Activated CD4-positive, alpha-beta memory T cell treated with anti-CD3 and anti-CD28 coated beads, Interleukin-2, amount 10 ng/mL, durations not matched to agents 7 days and 5 days (primary cell): Measurements from ENCODE around the gene SERF1B. TPM values are rescaled to one million over a fixed set of nuclear protein-coding genes. Genes with fewer than 3 reads are reported as not detected.

Experiments used
- total RNA-seq, 2 experiments: library from RNA; stranded (reverse); gene quantifications; one replicate each; pipeline ENCODE4 v1.2.3, GENCODE V29; 2021

Gene SERF1B
- total RNA-seq, 2 experiments from 2014 or later: 24.6 to 25.6 TPM

Other genes with a start within 250 kb of the SERF1B start
- 10 to 100 TPM; 77.8 to 78.2 TPM for gene SMN2, start 24.4 kb downstream of the SERF1B start, total RNA-seq